T-helper 2 cell treated with Interferon-gamma antibody and Interleukin-4, amounts not matched to agents 100 ng/mL and 5 ng/mL, for 36 hours (primary cell): Measurements from ENCODE around the gene FBXW7. TPM values are rescaled to one million over a fixed set of nuclear protein-coding genes. Genes with fewer than 3 reads are reported as not detected.
"Not testable (repeated sequence)": the region's sequence is repeated elsewhere in the genome, so short reads cannot be mapped to it uniquely, and the experiment has no call there.

ENCODE experiments used
- intact Hi-C: fragments of 100-400 bp; cut with micrococcal nuclease; formaldehyde crosslinking; loops from one replicate; pipeline ENCODE4 v1.15.1; 2023
- total RNA-seq: library from RNA; stranded (reverse); gene quantifications from 2 replicates; pipeline ENCODE4 v1.2.3, GENCODE V29; 2022

FBXW7 gene
- total RNA-seq: 48.5 and 49.9 TPM in 2 replicates

DNA sequence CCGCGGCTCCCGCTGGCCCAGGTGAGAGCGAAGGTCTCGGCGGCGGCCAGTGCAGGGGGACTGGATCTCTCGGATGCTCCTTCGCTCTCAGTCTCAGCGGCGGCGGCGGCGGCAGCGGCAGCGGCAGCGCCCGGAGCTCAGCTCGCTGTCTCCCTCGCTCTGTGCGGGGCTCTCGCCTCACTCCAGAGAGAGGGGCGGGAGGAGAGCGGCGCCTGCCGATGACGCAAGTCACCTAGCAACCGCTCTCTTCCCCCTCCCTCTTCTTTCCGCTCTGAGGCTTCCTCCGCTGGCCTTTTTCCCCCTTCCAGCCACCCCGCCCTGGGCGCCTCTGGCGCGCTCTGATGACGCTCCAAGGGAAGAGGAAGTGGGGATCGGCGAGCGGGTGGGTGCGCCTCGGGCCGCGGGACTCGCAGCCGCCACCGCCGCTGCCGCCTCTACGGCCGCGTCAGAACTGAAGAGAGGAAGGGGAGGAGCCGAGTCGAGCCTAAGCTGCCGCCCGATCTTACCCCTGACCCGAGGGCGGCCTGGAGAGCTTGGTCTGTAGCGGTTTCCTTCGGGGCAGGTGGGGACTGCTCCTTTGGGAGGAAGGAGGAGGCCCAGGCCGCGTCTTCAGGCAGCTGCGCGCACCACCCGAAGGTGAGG is at the start of gene FBXW7:
Gene FBXW7, minus strand, starts transcription at position 190 of the 642 bp plus-strand sequence. CDS start 124,289 bp downstream, outside the sequence.
- intact Hi-C loops: loop anchor here (1.0 to 10.0 kb wide), 13 partner anchors 18 to 1437 kb away; partner anchors contain the start of genes ARFIP1, GATB, RPS3A and TIGD4

DNA sequence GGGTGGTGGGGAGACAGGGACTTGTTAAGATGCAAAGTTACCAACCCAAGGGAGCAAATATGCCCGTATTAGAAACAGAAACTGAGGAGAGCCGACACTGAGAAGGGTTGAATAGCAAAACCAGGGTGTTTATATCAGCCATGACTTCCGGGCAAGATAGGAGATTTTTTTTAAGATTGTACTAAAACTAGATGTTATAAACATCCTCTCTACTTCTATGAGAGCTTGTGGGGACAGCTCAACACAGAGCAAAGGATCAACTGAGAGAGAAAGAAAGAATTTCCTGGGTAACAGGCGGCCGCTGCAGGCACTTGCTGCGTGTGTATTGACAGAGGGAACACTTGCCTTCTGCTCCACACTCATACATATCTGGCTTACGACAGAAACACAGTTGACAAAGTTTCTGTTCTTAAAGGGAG is 49.1 kb upstream of the FBXW7 start:
- intact Hi-C loops: no loop called here

- intact Hi-C loops: no loop called here
Measured at GRCh38 chr4:152581536-152582160, 45.8 kb upstream of the FBXW7 start.

- intact Hi-C loops: no loop called here
Measured at GRCh38 chr4:152579916-152580315, 44.0 kb upstream of the FBXW7 start.

DNA sequence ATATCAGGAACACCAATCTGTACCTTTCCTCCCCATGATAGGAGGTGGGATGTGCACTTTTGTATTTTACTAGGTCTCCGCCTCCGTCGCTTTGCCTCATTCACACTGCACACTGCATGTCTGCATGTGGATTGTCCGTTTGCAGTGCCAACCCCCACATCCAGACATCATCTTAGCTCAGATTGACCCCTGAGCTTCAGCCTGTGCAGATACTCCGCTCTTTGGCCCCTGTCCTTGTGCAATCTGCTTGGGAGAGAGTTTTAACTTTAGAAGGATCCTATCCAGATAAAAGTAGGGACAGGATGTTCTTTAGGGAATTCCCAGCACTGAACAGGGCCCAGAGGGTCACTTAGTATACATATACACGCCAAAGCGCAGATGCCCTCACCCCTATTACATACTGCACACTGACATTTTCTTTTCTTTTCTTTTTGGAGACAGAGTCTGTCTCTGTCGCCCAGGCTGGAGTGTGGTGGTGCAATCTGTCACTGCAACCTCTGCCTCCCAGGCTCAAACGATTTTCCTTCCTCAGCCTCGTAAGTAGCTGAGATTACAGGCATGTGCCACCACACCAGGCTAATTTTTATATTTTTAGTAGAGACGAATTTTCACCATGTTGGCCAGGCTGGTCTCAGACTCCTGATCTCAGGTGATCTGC is 43.3 kb upstream of the FBXW7 start:
- intact Hi-C loops: no loop called here

DNA sequence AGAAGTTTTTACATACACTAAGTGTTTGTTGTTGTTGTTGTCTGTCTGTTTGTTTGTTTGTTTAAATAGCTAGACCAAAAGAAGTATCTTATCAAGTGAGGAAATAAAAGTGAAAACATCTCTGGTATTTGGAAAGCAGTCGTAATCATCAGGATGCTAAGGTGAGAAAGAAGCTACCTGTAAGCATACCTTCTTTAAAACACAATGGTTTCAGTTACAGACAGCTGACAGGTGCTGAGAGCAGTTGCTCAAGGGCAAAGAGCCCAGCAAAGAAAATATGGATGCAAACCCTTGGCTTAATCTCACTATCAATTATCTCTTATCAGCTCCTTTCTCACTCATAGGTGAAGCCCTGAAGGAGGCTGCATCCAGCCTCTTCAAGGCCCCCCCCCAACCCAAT is 42.8 kb upstream of the FBXW7 start:
- intact Hi-C loops: no loop called here

- intact Hi-C loops: no loop called here
Measured at GRCh38 chr4:152577708-152578396, 42.0 kb upstream of the FBXW7 start.

DNA sequence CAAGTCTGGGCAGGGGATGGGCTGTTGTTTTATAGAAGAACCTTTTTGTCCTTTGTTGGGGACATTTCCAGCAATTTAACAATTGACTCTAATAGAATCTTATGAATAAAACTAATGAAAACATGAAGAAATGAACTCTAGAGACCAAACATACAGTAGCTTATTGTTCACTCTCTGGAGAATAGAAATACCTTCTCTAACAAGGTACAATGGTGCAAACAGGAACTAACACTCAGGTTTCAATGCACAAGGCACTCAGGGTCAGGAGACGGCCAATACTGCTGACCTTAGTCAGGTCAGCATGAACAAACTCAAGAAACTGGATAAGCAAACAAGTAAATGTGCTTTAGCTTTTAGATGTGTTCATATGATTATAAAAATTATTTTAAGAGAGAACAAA is 39.6 kb upstream of the FBXW7 start:
- intact Hi-C loops: no loop called here

DNA sequence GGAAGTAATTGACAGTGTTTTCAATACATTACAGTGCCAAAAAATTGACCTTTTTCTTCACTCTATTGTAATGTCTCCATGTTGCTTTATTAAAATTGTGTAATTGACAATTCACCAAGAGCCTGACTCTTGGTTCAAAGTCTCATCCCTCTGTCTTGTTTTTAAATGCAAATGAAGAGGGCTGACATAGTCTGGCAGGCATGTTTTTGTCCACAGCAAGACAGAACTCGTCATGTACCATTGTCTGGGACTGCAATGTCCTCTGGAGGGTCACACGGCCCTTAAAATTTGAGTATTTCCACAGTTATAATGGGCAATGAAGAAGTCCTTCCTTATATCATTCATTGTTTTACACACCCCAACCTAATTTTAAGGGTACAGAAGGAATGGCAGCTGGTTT is 38.0 kb upstream of the FBXW7 start:
- intact Hi-C loops: no loop called here

- intact Hi-C loops: no loop called here
Measured at GRCh38 chr4:152572417-152573086, 36.7 kb upstream of the FBXW7 start.

GRCh38 chr4:152571770-152572169 is 35.9 kb upstream of the FBXW7 start:
- intact Hi-C loops: no loop called here

GRCh38 chr4:152571296-152571695 is 35.4 kb upstream of the FBXW7 start:
- intact Hi-C loops: no loop called here

DNA sequence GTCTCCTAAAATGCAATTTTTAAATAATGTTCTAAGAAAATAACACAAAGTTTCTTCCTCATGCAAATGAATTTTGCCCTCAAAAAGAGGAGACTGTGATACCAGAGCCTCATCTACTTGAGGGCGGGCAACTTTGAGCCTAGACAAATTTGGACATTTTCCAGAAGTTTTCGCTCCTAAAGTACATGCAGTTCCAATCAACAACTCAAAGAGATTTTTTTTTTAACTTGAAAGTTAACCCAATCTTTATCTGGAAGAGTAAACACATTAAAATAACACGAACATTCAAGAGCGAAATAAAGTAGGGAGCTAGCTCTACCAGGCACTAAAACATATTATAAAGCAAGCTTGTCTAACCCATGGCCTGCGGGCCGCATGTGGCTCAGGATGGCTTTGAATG is 29.4 kb upstream of the FBXW7 start:
- intact Hi-C loops: no loop called here

- intact Hi-C loops: no loop called here
Measured at GRCh38 chr4:152564336-152564735, 28.4 kb upstream of the FBXW7 start.

DNA sequence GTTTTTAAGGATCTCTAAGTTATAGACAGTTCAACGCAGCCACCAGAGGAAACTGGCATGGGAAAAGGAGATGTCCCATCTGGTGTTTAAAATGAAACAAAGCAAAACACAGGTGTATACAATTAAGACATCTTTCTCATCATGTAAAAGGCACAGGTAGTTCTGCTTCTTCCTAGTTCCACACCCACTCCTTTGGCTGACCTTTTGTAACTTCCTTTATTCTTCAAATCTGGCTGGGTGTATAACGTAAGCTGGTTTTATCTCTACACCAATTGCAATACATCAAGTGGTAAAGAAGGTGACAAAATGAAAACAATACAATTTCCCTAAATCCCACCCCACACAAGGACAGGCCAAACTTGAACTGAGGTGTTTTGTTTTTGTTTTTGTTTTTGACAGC is 27.3 kb upstream of the FBXW7 start:
- intact Hi-C loops: no loop called here

GRCh38 chr4:152559641-152560040 is 23.7 kb upstream of the FBXW7 start:
- intact Hi-C loops: no loop called here

- intact Hi-C loops: no loop called here
Measured at GRCh38 chr4:152558396-152558795, 22.5 kb upstream of the FBXW7 start.

DNA sequence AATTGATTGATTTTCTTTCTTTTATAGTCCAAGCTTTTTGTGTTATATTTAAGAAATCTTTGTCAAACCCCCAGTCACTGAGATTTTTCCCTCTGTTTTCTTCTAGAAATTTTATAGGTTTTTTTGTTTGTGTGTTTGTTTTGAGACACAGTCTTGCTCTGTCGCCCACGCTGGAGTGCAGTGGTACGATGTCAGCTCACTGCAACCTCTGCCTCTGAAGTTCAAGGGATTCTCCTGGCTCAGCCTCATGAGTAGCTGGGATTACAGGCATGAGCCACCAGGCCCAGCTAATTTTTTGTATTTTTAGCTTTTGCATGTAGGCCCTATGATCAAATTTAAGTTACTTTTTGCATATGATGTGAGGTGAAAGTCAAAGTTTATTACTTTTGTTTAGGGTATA is 20.9 kb upstream of the FBXW7 start:
- intact Hi-C loops: no loop called here

DNA sequence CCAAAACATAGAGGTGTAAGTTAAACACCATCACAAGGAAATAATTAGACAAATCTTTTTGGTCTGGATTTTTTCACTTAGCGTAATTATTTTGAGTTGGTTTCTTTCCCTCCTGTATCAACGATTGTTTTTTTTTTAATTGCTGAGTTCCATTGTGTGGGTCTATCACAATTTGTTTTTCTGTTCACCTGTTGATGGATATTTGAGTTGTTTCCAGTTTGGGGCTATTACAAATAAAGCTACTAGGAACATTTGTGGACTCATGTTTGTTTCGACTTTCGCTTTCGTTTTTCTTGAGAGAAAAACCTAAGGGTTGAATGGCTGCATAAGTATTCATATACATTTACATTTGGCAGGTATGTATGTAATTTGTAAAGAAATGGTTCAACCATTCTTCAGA is 20.4 kb upstream of the FBXW7 start:
- intact Hi-C loops: no loop called here

DNA sequence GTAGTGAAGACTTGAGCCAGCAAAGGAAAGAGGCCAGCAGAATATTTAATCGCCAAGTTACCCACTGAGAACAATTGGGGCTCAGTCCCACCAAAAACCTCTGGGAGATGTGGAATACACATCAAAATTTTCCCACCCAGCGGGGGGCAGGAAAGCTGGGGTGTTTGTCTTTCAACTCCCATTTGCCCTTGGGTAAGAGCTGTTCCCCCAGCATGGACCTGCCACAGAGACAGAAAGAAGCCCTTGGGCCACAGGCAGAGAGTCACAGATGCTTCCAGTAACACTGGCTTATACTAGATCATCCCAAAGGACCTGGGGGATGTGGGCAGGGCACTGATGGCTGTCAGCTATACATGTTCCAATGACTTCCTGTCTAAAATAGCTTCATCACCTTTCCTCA is 18.9 kb upstream of the FBXW7 start:
- intact Hi-C loops: loop anchor here (1.0 to 2.0 kb wide), 3 partner anchors 18 to 562 kb away; partner anchors contain the start of genes ARFIP1, FBXW7 and TIGD4

GRCh38 chr4:152550687-152551086 is 14.8 kb upstream of the FBXW7 start:
- intact Hi-C loops: not testable (repeated sequence)
